HUES64 (cell line): ENCODE results near the gene RIPOR1.
A peak's percentile ranks its signal among the peaks of the same experiment; 100 is the strongest.

Experiments
- H3K27ac ChIP-seq: 2 replicates; pipeline ENCODE4 v1.7.0; 2013; ENCODE audit warnings: low read depth, low read length, inconsistent platforms
- H3K27me3 ChIP-seq: 2 replicates; pipeline ENCODE4 v1.6.1; 2013; ENCODE audit warnings: mild to moderate bottlenecking, low read length; ENCODE audit not compliant: insufficient read depth
- H3K36me3 ChIP-seq: 2 replicates; pipeline ENCODE4 v1.6.1; 2013; ENCODE audit warnings: mild to moderate bottlenecking, low read length; ENCODE audit not compliant: insufficient read depth
- H3K4me1 ChIP-seq: 2 replicates; pipeline ENCODE4 v1.6.1; 2013; ENCODE audit warnings: mild to moderate bottlenecking, low read length, moderate library complexity; ENCODE audit not compliant: insufficient read depth
- H3K4me3 ChIP-seq: 2 replicates; pipeline ENCODE4 v1.5.1; 2013; ENCODE audit warnings: mild to moderate bottlenecking, low read length, moderate library complexity
- H3K9ac ChIP-seq: 2 replicates; pipeline ENCODE4 v1.6.1; 2013; ENCODE audit warnings: mild to moderate bottlenecking, low read depth, low read length
- H3K9me3 ChIP-seq: 2 replicates; pipeline ENCODE4 v1.6.1; 2013; ENCODE audit warnings: low read depth, low read length; ENCODE audit not compliant: insufficient read depth
- WGBS: fragments of 150-250, 120-280 bp; methylation state at CpG from one replicate; pipeline ENCODE4 v1.1.7; 2013; ENCODE audit warnings: missing lambda C conversion rate; 5-methylcytosine and 5-hydroxymethylcytosine counted together

Gene RIPOR1

DNA sequence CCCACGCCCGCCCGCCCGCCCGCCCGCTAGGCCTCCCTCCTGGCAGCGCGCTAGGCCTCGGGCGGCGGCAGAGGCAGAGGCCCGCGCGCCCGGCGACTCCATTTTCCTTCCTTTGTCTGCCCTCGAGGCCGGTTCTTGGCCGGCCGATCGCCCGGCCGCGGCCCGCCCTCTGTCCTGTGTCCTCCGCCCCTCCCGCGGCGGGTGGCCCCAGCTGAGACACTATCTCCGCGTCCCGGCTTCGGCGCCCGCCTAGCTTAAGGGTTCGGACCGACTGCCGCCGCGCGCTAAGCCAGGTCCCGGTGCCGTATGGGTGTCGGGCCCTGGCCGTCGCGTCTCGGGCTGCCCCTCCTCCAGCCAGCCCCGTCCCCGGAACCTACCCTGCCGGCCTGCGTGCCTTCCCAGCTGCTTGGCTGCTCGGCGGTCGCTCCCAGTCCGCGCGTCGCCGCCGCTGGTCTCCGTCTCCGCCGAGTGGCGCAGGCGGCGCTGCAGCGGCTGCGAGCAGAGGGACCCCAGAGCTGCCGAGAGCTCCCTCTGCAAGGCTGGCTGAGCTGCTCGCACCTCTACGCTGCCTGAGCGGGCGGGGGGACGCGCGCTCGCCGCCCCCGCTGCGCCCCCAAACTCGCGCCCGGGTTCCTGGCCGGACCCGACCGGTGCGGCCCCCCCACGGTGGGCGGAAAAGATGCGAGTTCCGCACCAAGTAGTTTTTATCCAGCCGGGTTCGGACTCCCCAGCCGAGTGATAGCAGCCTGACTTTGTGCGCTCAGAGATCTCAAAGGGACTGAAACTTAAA, 34.5 kb downstream of the RIPOR1 start:
- Histone ChIP-seq H3K27ac (peak overlapping the region; percentile 100), H3K27me3 (no peaks in the 10 kb centered on the region), H3K9me3 (no peaks in the 10 kb centered on the region), H3K9ac (peak overlapping the region; percentile 100), H3K4me3 (peak overlapping the region; percentile 87), H3K4me1 (peaks cover 11% of the 10 kb centered on the region; the same call in 1 of the 2 replicates), H3K36me3 (0 out of 2 replicates have a peak, but pooled peaks cover 2% of the 10 kb centered on the region)
- WGBS: under 1% methylated on average over 92 of the region's 96 CpGs

GRCh38 chr16:67563708-67564468, 35.3 kb downstream of the RIPOR1 start:
- H3K36me3 ChIP-seq: 0 out of 2 replicates have a peak, but pooled peaks cover 2% of the 10 kb centered on the region
- 12% methylated on average over 19 of the region's 20 CpGs for WGBS
- H3K4me3 ChIP-seq: peak overlapping the region; percentile 87
- no peaks in the 10 kb centered on the region for H3K9me3 ChIP-seq
- no peaks in the 10 kb centered on the region for H3K27me3 ChIP-seq
- H3K4me1 ChIP-seq: peaks cover 11% of the 10 kb centered on the region; the same call in 1 of the 2 replicates
- H3K27ac ChIP-seq: peak overlapping the region; percentile 100
- peak overlapping the region; percentile 100 for H3K9ac ChIP-seq

DNA sequence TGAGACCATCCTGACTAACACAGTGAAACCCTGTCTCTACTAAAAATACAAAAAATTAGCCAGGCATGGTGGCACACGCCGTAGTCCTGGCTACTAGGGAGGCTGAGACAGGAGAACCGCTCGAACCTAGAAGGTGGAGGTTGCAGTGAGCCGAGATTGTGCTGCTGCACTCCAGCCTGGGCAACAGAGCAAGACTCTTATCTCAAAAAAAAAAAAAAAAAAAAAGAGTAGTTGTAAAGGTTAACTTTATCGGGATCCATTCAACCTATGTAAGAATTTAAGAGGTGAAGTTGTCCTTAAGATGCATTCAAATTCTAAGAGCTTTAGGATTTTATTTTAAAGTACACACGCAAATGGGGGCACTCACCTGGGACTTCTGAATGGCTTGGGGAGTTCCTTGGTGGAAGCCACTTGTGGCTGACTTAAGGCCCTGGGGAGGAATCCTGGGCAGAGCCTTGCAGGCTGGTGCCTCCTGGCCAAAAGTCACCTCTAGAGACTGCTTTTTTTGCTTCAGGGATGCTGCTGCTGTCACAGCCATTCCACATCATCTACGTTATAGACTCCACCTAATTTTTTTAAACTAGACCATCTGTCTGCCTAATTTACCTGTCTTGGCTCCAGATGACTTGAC, 37.0 kb downstream of the RIPOR1 start:
- 97% methylated on average over 8 of the region's 8 CpGs for WGBS
- peaks cover 11% of the 10 kb centered on the region; the same call in 1 of the 2 replicates for H3K4me1 ChIP-seq
- no peaks in the 10 kb centered on the region for H3K27me3 ChIP-seq
- H3K9me3 ChIP-seq: no peaks in the 10 kb centered on the region
- no peak overlapping the region for H3K4me3 ChIP-seq
- no peaks in the 10 kb centered on the region; the same call in 1 of the 2 replicates for H3K36me3 ChIP-seq
- no peak overlapping the region for H3K9ac ChIP-seq
- H3K27ac ChIP-seq: no peak overlapping the region

DNA sequence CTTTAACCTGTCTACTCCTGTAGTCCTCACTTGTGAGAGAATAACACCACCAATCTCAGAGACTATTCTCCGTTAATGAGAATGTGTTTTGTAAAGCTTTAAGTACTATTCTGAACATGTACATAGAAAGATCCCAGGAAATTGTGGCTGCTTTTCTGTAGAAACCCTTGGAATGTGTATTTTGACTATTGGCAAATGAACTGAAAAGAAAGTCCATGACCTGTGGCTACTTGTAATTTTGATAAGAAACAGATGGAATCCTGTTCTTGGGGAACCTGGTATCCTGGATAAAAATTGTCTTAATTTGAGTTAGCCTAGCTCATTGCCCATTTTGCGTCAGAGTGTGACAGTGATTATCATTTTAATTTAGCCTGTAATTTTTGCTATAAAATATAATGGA, 42.8 kb downstream of the RIPOR1 start:
- H3K9ac ChIP-seq: no peak overlapping the region
- WGBS: 100% methylated on average over 2 of the region's 2 CpGs
- H3K4me3 ChIP-seq: no peak overlapping the region
- H3K27me3 ChIP-seq: no peaks in the 10 kb centered on the region
- H3K4me1 ChIP-seq: no peaks in the 10 kb centered on the region
- H3K9me3 ChIP-seq: no peaks in the 10 kb centered on the region
- peaks cover 44% of the 10 kb centered on the region for H3K36me3 ChIP-seq
- H3K27ac ChIP-seq: no peak overlapping the region

DNA sequence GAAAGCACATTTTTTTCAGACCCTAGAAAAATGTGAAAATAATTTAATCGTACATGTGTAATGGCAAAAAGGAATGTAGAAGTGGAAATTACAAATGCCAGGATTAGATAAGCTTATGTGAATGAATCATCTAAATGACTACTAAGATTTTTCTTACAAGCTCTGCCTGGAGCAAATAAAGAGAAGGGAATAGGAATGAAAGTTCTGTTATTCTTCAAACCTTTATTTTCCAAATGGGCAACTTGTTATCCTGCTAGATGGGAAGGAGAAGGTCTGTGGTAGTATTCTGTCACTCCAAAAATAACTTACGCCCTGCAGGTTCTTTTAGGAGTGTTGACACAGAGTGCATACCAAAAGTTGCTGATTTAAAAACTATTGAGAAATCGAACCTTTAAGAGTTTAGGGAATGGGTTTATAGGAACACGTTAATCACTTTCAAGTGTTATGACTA, 43.4 kb downstream of the RIPOR1 start:
- WGBS: 97% methylated on average over 4 of the region's 4 CpGs
- Histone ChIP-seq H3K27ac (no peak overlapping the region), H3K4me1 (no peaks in the 10 kb centered on the region)

DNA sequence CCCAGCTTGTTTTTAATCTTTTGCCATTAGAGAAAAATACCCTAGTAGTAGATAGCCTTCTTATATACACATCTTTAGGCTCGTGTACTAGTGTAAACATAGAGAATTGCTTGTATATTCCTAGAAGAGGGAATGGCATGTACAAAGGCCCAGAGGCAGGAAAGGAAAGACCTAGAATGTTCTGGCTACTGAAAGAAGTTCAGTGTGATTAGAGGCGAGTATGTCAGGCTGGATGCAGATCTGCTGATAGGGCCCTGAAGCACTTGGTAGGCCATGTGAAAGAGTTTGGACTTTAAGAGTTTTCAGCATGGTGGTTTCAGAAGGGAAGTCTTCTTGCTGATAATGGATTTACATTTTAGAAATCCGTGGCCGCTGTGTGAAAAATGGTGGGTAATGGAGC, 51.1 kb downstream of the RIPOR1 start:
- Histone ChIP-seq H3K36me3 (peaks cover 41% of the 10 kb centered on the region), H3K9ac (no peak overlapping the region), H3K27me3 (no peaks in the 10 kb centered on the region), H3K27ac (no peak overlapping the region), H3K4me1 (no peaks in the 10 kb centered on the region), H3K4me3 (no peak overlapping the region), H3K9me3 (no peaks in the 10 kb centered on the region)
- WGBS: 92% methylated on average over 4 of the region's 4 CpGs

More for the DNA sequence above, 43.4 kb downstream of the RIPOR1 start:
- Histone ChIP-seq H3K36me3 (peaks cover 44% of the 10 kb centered on the region), H3K27me3 (no peaks in the 10 kb centered on the region), H3K9me3 (no peaks in the 10 kb centered on the region), H3K4me3 (no peak overlapping the region), H3K9ac (no peak overlapping the region)

DNA sequence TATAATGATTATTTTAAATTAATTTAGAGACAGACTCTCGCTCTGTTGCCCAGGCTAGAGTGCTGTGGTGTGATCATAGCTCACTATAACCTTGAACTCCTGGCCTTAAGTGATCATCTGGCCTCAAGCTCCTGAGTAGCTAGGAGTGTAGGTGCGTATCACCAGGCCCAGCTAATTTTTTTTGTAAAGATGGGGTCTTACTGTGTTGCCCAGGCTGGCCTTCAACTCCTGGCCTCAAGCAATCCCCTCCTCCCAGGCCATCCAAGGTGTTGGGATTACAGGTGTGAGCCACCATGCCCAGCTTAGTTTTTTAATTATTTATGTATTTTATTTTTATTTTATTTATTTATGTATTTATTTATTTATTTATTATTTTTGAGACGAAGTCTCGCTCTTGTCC, 51.6 kb downstream of the RIPOR1 start:
- Histone ChIP-seq H3K27ac (no peak overlapping the region), H3K4me3 (no peak overlapping the region), H3K4me1 (no peaks in the 10 kb centered on the region), H3K27me3 (no peaks in the 10 kb centered on the region), H3K36me3 (peaks cover 36% of the 10 kb centered on the region), H3K9ac (no peak overlapping the region), H3K9me3 (no peaks in the 10 kb centered on the region)
- WGBS: 96% methylated on average over 4 of the region's 4 CpGs

- no peak overlapping the region for H3K9ac ChIP-seq
- no peaks in the 10 kb centered on the region for H3K27me3 ChIP-seq
- H3K27ac ChIP-seq: peak overlapping the region; percentile 94; the same call in 1 of the 2 replicates
- peaks cover 8% of the 10 kb centered on the region; the same call in 1 of the 2 replicates for H3K36me3 ChIP-seq
- H3K4me3 ChIP-seq: peak overlapping the region; percentile 15; the same call in 1 of the 2 replicates
- H3K4me1 ChIP-seq: peaks cover 32% of the 10 kb centered on the region
- 52% methylated on average over 3 of the region's 4 CpGs for WGBS
- no peaks in the 10 kb centered on the region for H3K9me3 ChIP-seq
Observed at GRCh38 chr16:67593288-67593687, 64.7 kb downstream of the RIPOR1 start.

GRCh38 chr16:67593701-67594100, 65.1 kb downstream of the RIPOR1 start:
- peak overlapping the region; percentile 94; the same call in 1 of the 2 replicates for H3K27ac ChIP-seq
- H3K9me3 ChIP-seq: no peaks in the 10 kb centered on the region
- H3K36me3 ChIP-seq: peaks cover 6% of the 10 kb centered on the region; the same call in 1 of the 2 replicates
- no peak overlapping the region for H3K9ac ChIP-seq
- peak overlapping the region; percentile 1; the same call in 1 of the 2 replicates for H3K4me3 ChIP-seq
- no peaks in the 10 kb centered on the region for H3K27me3 ChIP-seq
- peaks cover 32% of the 10 kb centered on the region for H3K4me1 ChIP-seq

DNA sequence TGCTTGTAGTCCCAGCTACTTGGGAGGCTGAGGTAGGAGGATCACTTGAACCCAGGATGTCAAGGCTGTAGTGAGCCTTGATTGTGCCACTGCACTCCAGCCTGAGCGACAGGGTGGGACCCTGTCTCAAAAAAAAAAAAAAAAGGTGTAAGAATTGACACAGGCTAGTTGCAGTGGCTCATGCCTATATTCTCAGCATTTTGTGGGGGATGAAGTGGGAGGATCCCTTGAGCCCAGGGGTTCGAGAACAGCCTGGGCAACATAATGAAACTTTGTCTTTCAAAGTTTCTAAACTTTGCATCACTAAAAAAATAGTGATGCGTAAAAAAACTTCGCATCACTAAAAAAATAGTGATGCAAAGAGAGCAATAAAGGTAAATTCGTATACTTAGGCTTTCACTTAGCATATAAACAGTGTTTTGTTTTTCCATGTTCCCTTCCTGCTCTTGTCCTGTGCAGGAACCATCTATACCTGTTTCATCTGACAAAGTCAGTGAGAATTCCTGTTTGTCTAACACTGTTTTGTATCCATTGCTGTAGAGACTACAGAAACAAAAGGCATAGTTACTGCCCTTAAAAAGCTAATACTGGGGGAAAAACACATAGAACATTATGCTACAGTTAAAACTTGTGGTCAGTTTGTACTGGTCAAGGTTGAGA, 65.8 kb downstream of the RIPOR1 start:
- Histone ChIP-seq H3K4me1 (peaks cover 32% of the 10 kb centered on the region), H3K27ac (peak overlapping the region; percentile 94; the same call in 1 of the 2 replicates), H3K27me3 (no peaks in the 10 kb centered on the region), H3K4me3 (peak overlapping the region; percentile 8; the same call in 1 of the 2 replicates), H3K36me3 (peaks cover 4% of the 10 kb centered on the region; the same call in 1 of the 2 replicates), H3K9me3 (no peaks in the 10 kb centered on the region), H3K9ac (peak overlapping the region; percentile 1; the same call in 1 of the 2 replicates)
- WGBS: 55% methylated on average over 5 of the region's 5 CpGs
